Esophagus squamous epithelium (tissue), 5 donors: ENCODE results near the gene ST13. TPM values are rescaled to one million over a fixed set of nuclear protein-coding genes. Genes with fewer than 3 reads are reported as not detected.

Experiments used
- DNase-seq: peaks from one replicate; lab custom pipeline; 2025; lab: John Stamatoyannopoulos, UW
- H3K27ac ChIP-seq, 4 donors: fragments of 200-600 bp; sonication (generic); one replicate each; pipeline ENCODE4 v1.5.1; 2016 to 2019; ENCODE audit warnings: mild to moderate bottlenecking in 1 of 4
- H3K27me3 ChIP-seq, 4 donors: fragments of 200-600 bp; sonication (generic); 1 replicate in 3 of 4; 2 replicates in 1 of 4; pipeline versions ENCODE4 v1.5.1 to v1.6.0; 2017 to 2021; ENCODE audit warnings: antibody characterized with exemption in 1 of 4
- H3K36me3 ChIP-seq, 3 donors: fragments of 200-600 bp; sonication (generic); one replicate each; pipeline ENCODE4 v1.5.1; 2016 to 2019
- H3K4me1 ChIP-seq, 3 donors: fragments of 200-600 bp; sonication (generic); one replicate each; pipeline ENCODE4 v1.5.1; 2017 to 2019
- H3K4me3 ChIP-seq, 4 donors: fragments of 200-600 bp; sonication (generic); 1 replicate in 3 of 4; 2 replicates in 1 of 4; pipeline ENCODE4 v1.5.1; 2016 to 2019; ENCODE audit warnings: mild to moderate bottlenecking in 2 of 4, moderate library complexity in 1 of 4
- H3K9me3 ChIP-seq, 3 donors: fragments of 200-600 bp; sonication (generic); one replicate each; pipeline ENCODE4 v1.5.1; 2016 to 2019
- POLR2A ChIP-seq, 4 donors: fragments of 450-650 bp; IDR thresholded peaks; one replicate each; pipeline ENCODE4 v1.6.1; 2017; ENCODE audit warnings: antibody characterized with exemption in 4 of 4, mild to moderate bottlenecking in 4 of 4, moderate library complexity in 3 of 4
- WGBS, 2 donors: methylation state at CpG; one replicate each; pipeline ENCODE4 v1.1.5; 2018; 5-methylcytosine and 5-hydroxymethylcytosine counted together
- intact Hi-C: fragments of 100-400 bp; cut with DNase I; formaldehyde crosslinking; loops from one replicate; pipeline ENCODE4 v1.15.0; 2022
- total RNA-seq, 4 donors: library from RNA; depleted of rRNA; stranded (reverse); fragments of >200 nt; gene quantifications; one replicate each; pipeline ENCODE4 v1.1.0, GENCODE V29; 2016
- TF ChIP-seq, protein P1 (sequence below), 6 experiments: fragments of 450-650 bp in 4 of 6; fragments of 200-600 bp in 2 of 6; sonication (generic) in 2 of 6; IDR thresholded peaks; one replicate each; pipeline ENCODE4 v1.5.1; 2016 to 2019; ENCODE audit warnings: antibody characterized with exemption in 6 of 6, mild to moderate bottlenecking in 4 of 6, moderate library complexity in 4 of 6
- donor health status: DM: yes; HTN: yes; CAD: no.

ST13 gene
- total RNA-seq, 4 donors from 2014 or later: 56.2 to 189 (median 104) TPM

DNA sequence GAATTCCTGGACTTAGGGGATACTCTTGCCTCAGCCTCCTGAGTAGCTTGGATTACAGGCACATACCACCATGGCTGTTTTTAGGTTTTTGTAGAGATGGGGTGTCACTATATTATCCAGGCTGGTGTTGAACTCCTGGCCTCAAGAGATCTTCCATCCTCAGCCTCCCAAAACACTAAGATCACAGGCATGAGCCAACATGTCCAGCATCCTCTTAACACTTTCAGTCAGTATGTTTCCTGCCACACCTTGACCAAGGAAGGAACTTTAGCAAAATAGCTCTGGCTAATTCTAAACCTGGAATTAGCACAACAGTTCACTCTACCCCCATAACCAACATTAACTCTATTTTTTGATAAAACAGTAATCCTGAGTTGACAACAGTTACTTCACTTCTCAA, 32.7 kb upstream of the ST13 start:
- no peaks in the 10 kb centered on the region for H3K9me3 ChIP-seq
- no peak overlapping the region for H3K4me3 ChIP-seq
- TF ChIP-seq, protein P1, sequence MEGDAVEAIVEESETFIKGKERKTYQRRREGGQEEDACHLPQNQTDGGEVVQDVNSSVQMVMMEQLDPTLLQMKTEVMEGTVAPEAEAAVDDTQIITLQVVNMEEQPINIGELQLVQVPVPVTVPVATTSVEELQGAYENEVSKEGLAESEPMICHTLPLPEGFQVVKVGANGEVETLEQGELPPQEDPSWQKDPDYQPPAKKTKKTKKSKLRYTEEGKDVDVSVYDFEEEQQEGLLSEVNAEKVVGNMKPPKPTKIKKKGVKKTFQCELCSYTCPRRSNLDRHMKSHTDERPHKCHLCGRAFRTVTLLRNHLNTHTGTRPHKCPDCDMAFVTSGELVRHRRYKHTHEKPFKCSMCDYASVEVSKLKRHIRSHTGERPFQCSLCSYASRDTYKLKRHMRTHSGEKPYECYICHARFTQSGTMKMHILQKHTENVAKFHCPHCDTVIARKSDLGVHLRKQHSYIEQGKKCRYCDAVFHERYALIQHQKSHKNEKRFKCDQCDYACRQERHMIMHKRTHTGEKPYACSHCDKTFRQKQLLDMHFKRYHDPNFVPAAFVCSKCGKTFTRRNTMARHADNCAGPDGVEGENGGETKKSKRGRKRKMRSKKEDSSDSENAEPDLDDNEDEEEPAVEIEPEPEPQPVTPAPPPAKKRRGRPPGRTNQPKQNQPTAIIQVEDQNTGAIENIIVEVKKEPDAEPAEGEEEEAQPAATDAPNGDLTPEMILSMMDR (IDR thresholded peaks at IDR 0.05): no peak
- TF ChIP-seq POLR2A (IDR thresholded peaks at IDR 0.05): no peak
- no peaks in the 10 kb centered on the region for H3K4me1 ChIP-seq
- intact Hi-C loops: no loop called here
- H3K27ac ChIP-seq: no peak overlapping the region
- no peak for DNase-seq
- H3K27me3 ChIP-seq: no peaks in the 10 kb centered on the region
- H3K36me3 ChIP-seq: peaks cover 0 to 89% (median 13%) of the 10 kb centered on the region in 3 donors

GRCh38 chr22:40878922-40879321, 22.5 kb upstream of the ST13 start:
- TF ChIP-seq, protein P1 (IDR thresholded peaks at IDR 0.05): no peak
- no peak for TF ChIP-seq POLR2A (IDR thresholded peaks at IDR 0.05)
- H3K4me1 ChIP-seq: no peaks in the 10 kb centered on the region
- no peak for DNase-seq
- no peak overlapping the region for H3K27ac ChIP-seq
- WGBS, 2 donors: 83 to 87% methylated on average over 2 of the region's 2 CpGs
- no peaks in the 10 kb centered on the region for H3K27me3 ChIP-seq
- intact Hi-C loops: no loop called here
- no peaks in the 10 kb centered on the region for H3K9me3 ChIP-seq
- H3K4me3 ChIP-seq: no peak overlapping the region
- peaks cover 0 to 79% (median 0%) of the 10 kb centered on the region in 3 donors for H3K36me3 ChIP-seq

- intact Hi-C loops: no loop called here
- 64 to 75% methylated on average over 3 of the region's 3 CpGs for WGBS, 2 donors
- Histone ChIP-seq H3K4me1 (no peaks in the 10 kb centered on the region), H3K4me3 (no peak overlapping the region), H3K36me3 (peaks cover 0 to 79% (median 0%) of the 10 kb centered on the region in 3 donors), H3K27me3 (no peaks in the 10 kb centered on the region), H3K27ac (no peak overlapping the region), H3K9me3 (no peaks in the 10 kb centered on the region)
- TF ChIP-seq POLR2A (IDR thresholded peaks at IDR 0.05): no peak
- TF ChIP-seq, protein P1 (IDR thresholded peaks at IDR 0.05): no peak
- DNase-seq: no peak
These were observed 21.0 kb upstream of the ST13 start for GRCh38 chr22:40877488-40877887.

DNA sequence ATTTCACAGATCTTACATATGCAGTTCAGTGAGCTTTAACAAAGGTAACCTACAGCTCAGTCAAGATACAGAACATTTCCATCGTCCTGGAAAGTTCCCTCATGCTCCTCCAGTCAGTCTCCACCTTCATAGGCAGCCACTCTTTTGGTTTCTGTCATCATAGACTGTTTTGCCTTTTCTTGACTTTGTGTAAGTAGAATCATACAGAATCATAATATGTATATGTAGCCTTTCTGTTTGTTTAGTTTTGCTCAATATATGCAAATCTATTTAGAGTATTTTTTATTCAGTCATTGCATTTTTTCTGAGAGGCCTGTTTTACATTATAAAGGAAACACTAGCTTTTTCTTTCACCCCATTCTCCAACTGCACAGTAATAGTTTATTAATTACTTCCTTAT, 20.5 kb upstream of the ST13 start:
- TF ChIP-seq POLR2A (IDR thresholded peaks at IDR 0.05): no peak
- TF ChIP-seq, protein P1 (IDR thresholded peaks at IDR 0.05): no peak
- Histone ChIP-seq H3K27me3 (no peaks in the 10 kb centered on the region), H3K9me3 (no peaks in the 10 kb centered on the region), H3K4me1 (no peaks in the 10 kb centered on the region), H3K4me3 (no peak overlapping the region), H3K27ac (no peak overlapping the region), H3K36me3 (peaks cover 0 to 79% (median 0%) of the 10 kb centered on the region in 3 donors)
- 57 to 87% methylated on average over 1 of the region's 1 CpG for WGBS, 2 donors
- DNase-seq: no peak
- intact Hi-C loops: no loop called here

GRCh38 chr22:40875111-40875510, 18.7 kb upstream of the ST13 start:
- 89 to 98% methylated on average over 3 of the region's 3 CpGs for WGBS, 2 donors
- Histone ChIP-seq H3K27me3 (no peaks in the 10 kb centered on the region), H3K4me3 (no peak overlapping the region), H3K4me1 (no peaks in the 10 kb centered on the region), H3K9me3 (no peaks in the 10 kb centered on the region), H3K27ac (no peak overlapping the region), H3K36me3 (peaks cover 0 to 79% (median 0%) of the 10 kb centered on the region in 3 donors)
- no peak for DNase-seq
- no peak for TF ChIP-seq POLR2A (IDR thresholded peaks at IDR 0.05)
- TF ChIP-seq, protein P1 (IDR thresholded peaks at IDR 0.05): no peak
- intact Hi-C loops: no loop called here
